Measurements from ENCODE around the gene SASH3.

SASH3 gene

GRCh38 chrX:129808829-129809796 lies 29.4 kb downstream of the SASH3 start:
- DNase-seq (ENCODE audit: low read depth): no peak

- no peak for DNase-seq (ENCODE audit: low read depth)
Observed at GRCh38 chrX:129813662-129814368, 34.1 kb downstream of the SASH3 start.

GRCh38 chrX:129818123-129818522 lies 38.4 kb downstream of the SASH3 start:
- no peak for DNase-seq (ENCODE audit: low read depth)

- peak; percentile 4 for DNase-seq (ENCODE audit: low read depth)
Observed at GRCh38 chrX:129823115-129823514, 43.4 kb downstream of the SASH3 start.

GRCh38 chrX:129823522-129823921 lies 43.8 kb downstream of the SASH3 start:
- DNase-seq (ENCODE audit: low read depth): no peak

- no peak for DNase-seq (ENCODE audit: low read depth)
Observed at GRCh38 chrX:129824620-129825019, 44.9 kb downstream of the SASH3 start.

GRCh38 chrX:129825746-129826505 lies 46.2 kb downstream of the SASH3 start:
- DNase-seq (ENCODE audit: low read depth): no peak

- DNase-seq (ENCODE audit: low read depth): no peak
Observed at GRCh38 chrX:129830494-129830893, 50.7 kb downstream of the SASH3 start.

GRCh38 chrX:129831091-129831885 lies 51.5 kb downstream of the SASH3 start:
- no peak for DNase-seq (ENCODE audit: low read depth)

GRCh38 chrX:129833153-129833990 lies 53.6 kb downstream of the SASH3 start:
- peak; percentile 67 for DNase-seq (ENCODE audit: low read depth)

- no peak for DNase-seq (ENCODE audit: low read depth)
Observed at GRCh38 chrX:129836827-129837226, 57.1 kb downstream of the SASH3 start.

- DNase-seq (ENCODE audit: low read depth): no peak
Observed at GRCh38 chrX:129840344-129840743, 60.6 kb downstream of the SASH3 start.

GRCh38 chrX:129842510-129843208 lies 62.9 kb downstream of the SASH3 start:
- DNase-seq (ENCODE audit: low read depth): peak; percentile 72

GRCh38 chrX:129843209-129843458 lies 63.4 kb downstream of the SASH3 start:
- DNase-seq (ENCODE audit: low read depth): no peak

GRCh38 chrX:129843459-129844306 lies 63.9 kb downstream of the SASH3 start, which contains the start of gene ZDHHC9:
TSS of gene ZDHHC9 (minus strand) at chrX:129843886. CDS start at chrX:129841945, 1,941 bp downstream.
- peak; percentile 91 for DNase-seq (ENCODE audit: low read depth)
